Fibroblast of skin of back (primary cell): ENCODE measurements around the gene MFAP4.

Experiments
- DNase-seq: peaks from one replicate; pipeline ENCODE4 v3.0.0-alpha.2; 2013

Gene MFAP4

GRCh38 chr17:19409509-19409908 lies 22.5 kb upstream of the MFAP4 start:
- peak; percentile 33 for DNase-seq

- DNase-seq = no peak
Measured at GRCh38 chr17:19409066-19409465, 22.1 kb upstream of the MFAP4 start.

GRCh38 chr17:19408346-19408710 lies 21.3 kb upstream of the MFAP4 start:
- no peak for DNase-seq

- no peak for DNase-seq
Measured at GRCh38 chr17:19407601-19408345, 20.8 kb upstream of the MFAP4 start.

GRCh38 chr17:19405114-19405513 lies 18.1 kb upstream of the MFAP4 start:
- no peak for DNase-seq

GRCh38 chr17:19404264-19404663 lies 17.3 kb upstream of the MFAP4 start:
- no peak for DNase-seq

GRCh38 chr17:19403021-19403420 lies 16.0 kb upstream of the MFAP4 start:
- DNase-seq = no peak

- no peak for DNase-seq
Measured at GRCh38 chr17:19402171-19402570, 15.2 kb upstream of the MFAP4 start.

GRCh38 chr17:19401321-19402010 lies 14.5 kb upstream of the MFAP4 start:
- DNase-seq = no peak

GRCh38 chr17:19399750-19400450 lies 12.9 kb upstream of the MFAP4 start:
- no peak for DNase-seq

GRCh38 chr17:19398301-19399181 lies 11.6 kb upstream of the MFAP4 start:
- no peak for DNase-seq

- no peak for DNase-seq
Measured at GRCh38 chr17:19397556-19398041, 10.6 kb upstream of the MFAP4 start.

GRCh38 chr17:19392303-19392702 lies 5.3 kb upstream of the MFAP4 start:
- DNase-seq = no peak

- DNase-seq = no peak
Measured at GRCh38 chr17:19391432-19391831, 4.4 kb upstream of the MFAP4 start.

- no peak for DNase-seq
Measured at GRCh38 chr17:19390951-19391350, 4.0 kb upstream of the MFAP4 start.

- DNase-seq = no peak
Measured at GRCh38 chr17:19388791-19389785, 2.1 kb upstream of the MFAP4 start.

GRCh38 chr17:19387921-19388521 lies 1.0 kb upstream of the MFAP4 start:
- DNase-seq = peak; percentile 75

- peak; percentile 87 for DNase-seq
Measured at GRCh38 chr17:19386051-19386929, 700 bp downstream of the MFAP4 start.

- DNase-seq = no peak
Measured at GRCh38 chr17:19385521-19385983, 1.4 kb downstream of the MFAP4 start.
